Parathyroid adenoma (tissue), 2 donors: ENCODE results near the gene PRRT3.

Source experiments
- H2AFZ ChIP-seq: fragments of 300-600 bp; sonication (generic); one replicate; pipeline ENCODE4 v1.7.0; 2017; ENCODE audit warnings: antibody characterized with exemption, mild to moderate bottlenecking
- H3K27ac ChIP-seq: fragments of 300-600 bp; sonication (generic); one replicate; pipeline ENCODE4 v1.7.0; 2017
- H3K27me3 ChIP-seq: fragments of 300-600 bp; sonication (generic); one replicate; pipeline ENCODE4 v1.7.0; 2017; ENCODE audit warnings: low read length; ENCODE audit not compliant: control insufficient read depth, insufficient read depth
- H3K36me3 ChIP-seq: fragments of 300-600 bp; sonication (generic); one replicate; pipeline ENCODE4 v1.7.0; 2017; ENCODE audit warnings: low read length; ENCODE audit not compliant: control insufficient read depth, insufficient read depth
- H3K4me1 ChIP-seq: fragments of 300-600 bp; sonication (generic); one replicate; pipeline ENCODE4 v1.7.0; 2017; ENCODE audit warnings: control low read depth
- H3K4me2 ChIP-seq: fragments of 300-600 bp; sonication (generic); one replicate; pipeline ENCODE4 v1.7.0; 2017; ENCODE audit warnings: low read length
- H3K4me3 ChIP-seq: fragments of 300-600 bp; sonication (generic); one replicate; pipeline ENCODE4 v1.7.0; 2017; ENCODE audit warnings: low read depth, low read length
- H3K79me2 ChIP-seq: fragments of 300-600 bp; sonication (generic); one replicate; pipeline ENCODE4 v1.7.0; 2017; ENCODE audit warnings: control low read depth
- H3K9ac ChIP-seq: fragments of 300-600 bp; sonication (generic); one replicate; pipeline ENCODE4 v1.7.0; 2017; ENCODE audit warnings: mild to moderate bottlenecking
- H3K9me3 ChIP-seq: fragments of 300-600 bp; sonication (generic); one replicate; pipeline ENCODE4 v1.7.0; 2017; ENCODE audit warnings: low read length; ENCODE audit not compliant: control insufficient read depth
- CTCF ChIP-seq: fragments of 300-600 bp; sonication (generic); IDR thresholded peaks from one replicate; pipeline ENCODE4 v1.7.0; 2017; ENCODE audit warnings: antibody characterized with exemption, mild to moderate bottlenecking
- donor health status: primary hyperparathyroidism.

The PRRT3 gene

GRCh38 chr3:9980251-9980650 lies 28.0 kb upstream of the PRRT3 start:
- no peaks in the 10 kb centered on the region for H3K4me1 ChIP-seq
- H3K4me3 ChIP-seq, result no peak overlapping the region
- H3K9ac ChIP-seq, result no peak overlapping the region
- H3K9me3 ChIP-seq, result no peaks in the 10 kb centered on the region
- peaks cover 15% of the 10 kb centered on the region for H3K79me2 ChIP-seq
- TF ChIP-seq CTCF, result no peak
- H3K36me3 ChIP-seq, result no peaks in the 10 kb centered on the region
- no peak overlapping the region for H2AFZ ChIP-seq
- H3K27me3 ChIP-seq, result no peaks in the 10 kb centered on the region
- H3K4me2 ChIP-seq, result no peak overlapping the region
- H3K27ac ChIP-seq, result no peak overlapping the region

- Histone ChIP-seq H3K27ac (no peak overlapping the region), H3K4me3 (no peak overlapping the region), H3K4me2 (no peak overlapping the region), H3K9ac (no peak overlapping the region), H3K4me1 (no peaks in the 10 kb centered on the region), H3K27me3 (no peaks in the 10 kb centered on the region), H3K36me3 (no peaks in the 10 kb centered on the region), H3K9me3 (no peaks in the 10 kb centered on the region), H2AFZ (no peak overlapping the region), H3K79me2 (peaks cover 10% of the 10 kb centered on the region)
- no peak for TF ChIP-seq CTCF
Measured at GRCh38 chr3:9978710-9979305, 26.6 kb upstream of the PRRT3 start.

- Histone ChIP-seq H3K4me2 (no peak overlapping the region), H3K4me3 (no peak overlapping the region), H3K4me1 (no peaks in the 10 kb centered on the region), H3K27ac (no peak overlapping the region), H3K36me3 (no peaks in the 10 kb centered on the region), H3K9me3 (no peaks in the 10 kb centered on the region), H3K9ac (no peak overlapping the region), H3K27me3 (no peaks in the 10 kb centered on the region), H2AFZ (no peak overlapping the region), H3K79me2 (peaks cover under 1% of the 10 kb centered on the region)
- no peak for TF ChIP-seq CTCF
Measured at GRCh38 chr3:9976721-9977709, 24.8 kb upstream of the PRRT3 start.

GRCh38 chr3:9970020-9970652 lies 17.9 kb upstream of the PRRT3 start:
- Histone ChIP-seq H2AFZ (no peak overlapping the region), H3K79me2 (no peaks in the 10 kb centered on the region), H3K4me1 (no peaks in the 10 kb centered on the region), H3K36me3 (no peaks in the 10 kb centered on the region), H3K4me3 (no peak overlapping the region), H3K9me3 (no peaks in the 10 kb centered on the region), H3K4me2 (no peak overlapping the region), H3K27me3 (no peaks in the 10 kb centered on the region), H3K9ac (no peak overlapping the region), H3K27ac (no peak overlapping the region)
- no peak for TF ChIP-seq CTCF
